Keratinocyte (primary cell): ENCODE data around the gene ST3GAL6. TPM values are rescaled to one million over a fixed set of nuclear protein-coding genes. Genes with fewer than 3 reads are reported as not detected.

Experiments
- DNase-seq: peaks from one replicate; pipeline ENCODE4 v3.0.0-alpha.2; 2011; ENCODE audit warnings: low read depth, missing footprints, low spot score
- FAIRE-seq: peaks from 2 replicates; lab custom pipeline; 2011; peaks lifted over from hg19 to GRCh38; lab: Jason Lieb, UNC
- H2AFZ ChIP-seq: 2 replicates; pipeline ENCODE4 v1.6.0; 2012; ENCODE audit warnings: low read length, control low read depth, inconsistent platforms; ENCODE audit not compliant: control insufficient read depth
- H3K27ac ChIP-seq: 2 replicates; pipeline ENCODE4 v1.5.1; 2011; ENCODE audit warnings: low read length; ENCODE audit not compliant: control insufficient read depth, insufficient read depth
- H3K27me3 ChIP-seq: 3 replicates; pipeline ENCODE4 v1.6.0; 2011; ENCODE audit warnings: low read length; ENCODE audit not compliant: control insufficient read depth, insufficient read depth; ENCODE audit errors: extremely low read depth
- H3K36me3 ChIP-seq, 2 experiments: 2 replicates in 1 of 2; 3 replicates in 1 of 2; pipeline ENCODE4 v1.5.1; 2011; ENCODE audit warnings: low read length in 2 of 2, mild to moderate bottlenecking in 1 of 2; ENCODE audit not compliant: control insufficient read depth in 2 of 2, insufficient read depth in 2 of 2; ENCODE audit errors: extremely low read depth in 1 of 2
- H3K4me1 ChIP-seq: 3 replicates; pipeline ENCODE4 v1.5.1; 2011; ENCODE audit warnings: low read length; ENCODE audit not compliant: control insufficient read depth, insufficient read depth; ENCODE audit errors: extremely low read depth
- H3K4me2 ChIP-seq: 3 replicates; pipeline ENCODE4 v1.6.0; 2011; ENCODE audit warnings: low read depth, low read length; ENCODE audit not compliant: control insufficient read depth, insufficient read depth; ENCODE audit errors: extremely low read depth
- H3K4me3 ChIP-seq, 3 experiments: fragments of 200-600 bp in 1 of 3; sonication (generic) in 1 of 3; 2 replicates in 2 of 3; 3 replicates in 1 of 3; pipeline ENCODE4 v1.5.1; 2011 to 2016; ENCODE audit warnings: low read length in 3 of 3, mild to moderate bottlenecking in 3 of 3, control low read depth in 2 of 3, inconsistent platforms in 1 of 3, low read depth in 1 of 3, mixed read lengths in 1 of 3, mixed run types in 1 of 3, moderate library complexity in 1 of 3; ENCODE audit not compliant: control insufficient read depth in 2 of 3, insufficient read depth in 2 of 3; ENCODE audit errors: extremely low read depth in 1 of 3
- H3K79me2 ChIP-seq: 2 replicates; pipeline ENCODE4 v1.6.0; 2012; ENCODE audit warnings: low read length; ENCODE audit not compliant: control insufficient read depth, insufficient read depth
- H3K9ac ChIP-seq: 3 replicates; pipeline ENCODE4 v1.6.0; 2011; ENCODE audit warnings: low read length; ENCODE audit not compliant: control insufficient read depth, insufficient read depth; ENCODE audit errors: extremely low read depth
- H3K9me1 ChIP-seq: 3 replicates; pipeline ENCODE4 v1.6.0; 2011; ENCODE audit warnings: low read length; ENCODE audit not compliant: control insufficient read depth, insufficient read depth; ENCODE audit errors: extremely low read depth
- H3K9me3 ChIP-seq: 2 replicates; pipeline ENCODE4 v1.5.1; 2012; ENCODE audit warnings: low read depth, low read length; ENCODE audit not compliant: control insufficient read depth
- H4K20me1 ChIP-seq: 3 replicates; pipeline ENCODE4 v1.6.0; 2011; ENCODE audit warnings: low read length; ENCODE audit not compliant: control insufficient read depth, insufficient read depth; ENCODE audit errors: extremely low read depth
- CTCF ChIP-seq, 3 experiments: IDR thresholded peaks in 1 of 3; conservative IDR thresholded peaks in 1 of 3; optimal IDR thresholded peaks in 1 of 3; 2 replicates in 2 of 3; 3 replicates in 1 of 3; pipeline versions ENCODE3 to v1.5.1; 2011; ENCODE audit warnings: low read length in 3 of 3, mild to moderate bottlenecking in 3 of 3, moderate library complexity in 2 of 3, control low read depth in 1 of 3, inconsistent platforms in 1 of 3; ENCODE audit not compliant: insufficient read depth in 2 of 3; ENCODE audit errors: extremely low read depth in 1 of 3
- EZH2 ChIP-seq: IDR thresholded peaks from one replicate; pipeline ENCODE4 v1.6.1; 2012; ENCODE audit warnings: inconsistent platforms, mild to moderate bottlenecking, low read length, moderate library complexity
- dilution Hi-C: fragments of 300-500 bp; cut with MboI; formaldehyde crosslinking; loops from one replicate; pipeline ENCODE4 v1.7.0; 2020; ENCODE audit warnings: low sequenced_read_pairs; ENCODE audit not compliant: extremely low pct_ligation_motif_present
- polyA plus RNA-seq, 5 experiments: library from polyadenylated mRNA; depleted of rRNA in 3 of 5; stranded (reverse) in 3 of 5; stranded (forward) in 1 of 5; unstranded in 1 of 5; fragments of >200 nt; gene quantifications; 1 replicate in 1 of 5; 2 replicates in 3 of 5; 3 replicates in 1 of 5; pipeline versions ENCODE4 v1.2.1 to v1.2.3, GENCODE V29; 2011 to 2012; ENCODE audit warnings: missing spikeins in 2 of 5, low read depth in 1 of 5, low replicate concordance in 1 of 5

ST3GAL6 gene
- polyA plus RNA-seq, 1 donor (not counting 4 experiments of a cell fraction or from before 2014, with no cell fraction given) = 5.3 TPM

DNA sequence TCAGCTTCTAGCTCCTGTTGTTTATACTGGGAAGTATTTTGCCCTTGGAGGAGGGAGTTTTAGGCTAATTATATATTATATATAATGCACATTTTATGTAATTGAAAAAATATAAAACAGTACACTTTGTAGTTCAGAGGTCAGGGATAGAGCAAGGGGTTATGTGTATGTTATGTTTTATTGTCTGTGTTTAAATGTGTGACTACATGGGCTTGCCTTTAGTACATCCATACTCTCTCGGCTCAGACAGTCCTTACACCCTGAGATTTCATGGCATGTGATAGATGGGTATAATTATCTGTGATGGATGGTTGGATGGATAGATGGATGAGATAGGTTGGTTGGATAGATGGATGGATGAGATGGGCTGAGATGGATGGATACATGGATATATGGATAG is 17.4 kb upstream of the ST3GAL6 start:
- Histone ChIP-seq H3K4me2 (no peak overlapping the region), H3K36me3 (no peaks in the 10 kb centered on the region), H3K4me3 (no peak overlapping the region), H4K20me1 (no peaks in the 10 kb centered on the region), H3K4me1 (peaks cover 13% of the 10 kb centered on the region), H3K9me1 (no peaks in the 10 kb centered on the region), H3K79me2 (peaks cover 1% of the 10 kb centered on the region), H3K9ac (no peak overlapping the region), H3K27me3 (no peaks in the 10 kb centered on the region), H3K9me3 (no peaks in the 10 kb centered on the region), H2AFZ (no peak overlapping the region), H3K27ac (no peak overlapping the region)
- dilution Hi-C loops = no loop called here
- DNase-seq (no peak), FAIRE-seq (no peak)
- no peak for TF ChIP-seq EZH2
- TF ChIP-seq CTCF (optimal IDR thresholded peaks at IDR 0.05 in 1 of 3, IDR thresholded peaks at IDR 0.05 in 1 of 3, conservative IDR thresholded peaks at IDR 0.05 in 1 of 3; ENCODE audit: extremely low read depth in 1 of 3, insufficient read depth in 2 of 3, low read length in 3 of 3) = no peak

DNA sequence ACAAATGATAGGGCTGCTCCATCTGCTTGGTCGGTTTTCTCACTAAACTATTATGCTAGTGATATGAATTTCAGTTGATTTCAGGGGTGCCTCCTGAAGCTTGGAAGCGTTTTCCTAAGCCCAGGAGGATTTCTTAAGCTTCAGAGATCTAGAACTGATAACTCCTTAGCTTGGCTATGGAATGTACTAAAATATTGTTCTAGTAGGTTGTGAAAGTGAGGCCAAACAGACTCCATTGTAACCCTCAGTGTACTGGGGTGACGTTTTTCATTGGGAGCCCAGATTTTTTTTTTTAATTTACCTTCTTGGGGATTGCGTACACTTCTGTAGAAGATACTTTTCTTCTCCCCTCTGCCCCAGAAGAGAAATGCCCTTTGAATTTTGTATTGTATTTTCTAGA is 17.0 kb upstream of the ST3GAL6 start:
- Histone ChIP-seq H3K9ac (no peak overlapping the region), H3K27me3 (no peaks in the 10 kb centered on the region), H4K20me1 (no peaks in the 10 kb centered on the region), H3K4me1 (peaks cover 9% of the 10 kb centered on the region), H3K4me3 (no peak overlapping the region), H3K36me3 (no peaks in the 10 kb centered on the region), H3K4me2 (no peak overlapping the region), H3K27ac (no peak overlapping the region), H3K9me3 (no peaks in the 10 kb centered on the region), H3K79me2 (peaks cover 1% of the 10 kb centered on the region), H2AFZ (no peak overlapping the region), H3K9me1 (no peaks in the 10 kb centered on the region)
- DNase-seq = no peak
- FAIRE-seq = no peak
- no peak for TF ChIP-seq CTCF (optimal IDR thresholded peaks at IDR 0.05 in 1 of 3, IDR thresholded peaks at IDR 0.05 in 1 of 3, conservative IDR thresholded peaks at IDR 0.05 in 1 of 3; ENCODE audit: extremely low read depth in 1 of 3, insufficient read depth in 2 of 3, low read length in 3 of 3)
- no peak for TF ChIP-seq EZH2
- dilution Hi-C loops = no loop called here
